Measurements from ENCODE around the gene TEX14.

- TF ChIP-seq CTCF (IDR thresholded peaks at IDR 0.05; ENCODE audit: borderline replicate concordance, extremely low read depth, low read length, poor library complexity, severe bottlenecking) (no peak), EZH2 (IDR thresholded peaks at IDR 0.05; ENCODE audit: borderline replicate concordance, low read depth, low read length, severe bottlenecking) (no peak)
Measured at GRCh38 chr17:58728798-58729197, 37.0 kb upstream of the TEX14 start.

Data from DND-41 (cell line).